OCI-LY1 (cell line): ENCODE measurements around the gene AGBL1.

ENCODE experiments used
- CTCF ChIP-seq: fragments of 200-600 bp; sonication (generic), shearing (Covaris generic); IDR thresholded peaks from 2 replicates; pipeline ENCODE4 v1.5.1; 2017; ENCODE audit warnings: mild to moderate bottlenecking, antibody characterized with exemption, low read length, moderate library complexity, mixed read lengths
- EZH2 ChIP-seq: fragments of 200-600 bp; sonication (generic), shearing (Covaris generic); IDR thresholded peaks from 2 replicates; pipeline ENCODE4 v1.8.0; 2017; ENCODE audit warnings: borderline replicate concordance, mixed run types, mild to moderate bottlenecking, antibody characterized with exemption, low read length, moderate library complexity, mixed read lengths

GRCh38 chr15:86322629-86323028 lies 243.0 kb downstream of the AGBL1 start:
- TF ChIP-seq CTCF (no peak), EZH2 (no peak)
